Activated naive CD8-positive, alpha-beta T cell treated with anti-CD3 and anti-CD28 coated beads, Interleukin-2, amount 50 U/mL, for 16 hours (primary cell): ENCODE measurements around the gene AXIN2.

Experiments
- DNase-seq: peaks from one replicate; pipeline ENCODE4 v3.0.0-alpha.2; 2020; ENCODE audit warnings: low read depth, low spot score

Gene AXIN2

DNA sequence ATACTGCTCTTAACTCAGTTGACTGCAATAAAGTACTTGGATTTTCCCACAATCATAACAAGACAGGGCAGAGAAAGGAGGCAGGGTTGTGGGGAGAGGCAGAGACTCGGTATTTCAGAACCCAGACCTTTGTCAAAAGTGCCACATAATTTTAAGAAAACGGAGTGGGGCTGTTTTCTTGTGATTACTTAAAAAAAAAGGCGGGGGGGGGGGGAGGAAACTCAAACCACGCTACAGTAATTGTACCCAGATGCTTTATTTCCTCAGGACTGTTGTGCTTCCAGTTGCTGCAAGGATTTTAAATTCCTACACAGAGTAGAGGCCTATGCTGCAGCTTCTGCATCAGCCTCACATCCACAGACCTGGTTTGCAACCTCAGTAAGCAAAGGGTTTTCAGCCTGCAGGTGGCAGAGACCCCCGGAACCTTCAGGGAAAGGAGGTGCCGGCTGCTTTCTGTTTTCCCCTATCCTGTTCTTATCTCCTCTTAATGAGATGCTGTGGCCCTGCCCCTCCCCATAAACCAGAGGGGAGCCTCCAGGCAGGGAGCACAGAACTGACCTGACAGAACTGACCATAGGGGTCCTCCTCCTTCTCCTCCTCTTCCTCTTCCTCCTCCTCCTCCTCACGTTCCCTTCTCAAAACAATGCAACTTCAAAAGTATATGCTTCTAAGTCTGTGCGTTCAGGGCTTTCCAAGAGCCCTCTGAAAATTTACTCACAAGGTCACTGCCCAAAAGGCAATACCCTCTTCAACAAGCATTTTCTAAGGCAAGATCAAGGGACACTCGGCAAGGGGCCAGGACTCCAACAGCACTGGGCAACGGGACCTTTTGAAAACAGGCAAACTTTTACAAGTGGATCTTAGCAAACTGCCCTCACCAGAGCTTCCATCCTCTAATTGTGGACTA is 7.5 kb downstream of the AXIN2 start:
- DNase-seq = no peak

DNA sequence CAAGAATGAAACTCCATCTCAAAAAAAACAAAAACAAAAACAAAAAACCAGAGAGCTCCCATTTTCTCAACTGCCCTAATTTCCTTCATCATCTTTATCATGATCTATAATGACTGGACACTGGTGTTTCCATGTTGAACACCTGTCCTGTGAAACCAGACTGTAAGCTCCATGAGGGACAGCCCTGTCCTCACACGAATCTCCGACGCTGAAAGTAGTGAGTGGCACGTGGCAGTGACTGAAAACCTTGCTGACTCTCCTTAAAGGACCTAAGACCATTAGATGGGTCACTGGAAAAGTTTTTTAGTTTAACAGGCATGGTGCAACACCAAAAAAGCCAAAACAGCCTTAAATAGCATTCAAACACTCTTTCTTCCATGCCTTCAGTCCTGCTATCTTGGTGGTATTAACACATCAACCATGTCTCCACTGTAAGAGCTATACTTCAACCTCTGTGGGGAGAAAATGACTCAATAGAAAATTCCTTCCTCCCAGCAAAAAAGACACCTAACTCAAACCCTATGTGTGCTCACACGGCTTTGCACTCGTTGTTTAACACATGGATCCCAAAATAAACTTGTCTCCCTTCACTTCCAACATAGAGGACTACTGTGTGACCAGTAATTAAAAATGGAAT is 8.3 kb downstream of the AXIN2 start:
- no peak for DNase-seq

DNA sequence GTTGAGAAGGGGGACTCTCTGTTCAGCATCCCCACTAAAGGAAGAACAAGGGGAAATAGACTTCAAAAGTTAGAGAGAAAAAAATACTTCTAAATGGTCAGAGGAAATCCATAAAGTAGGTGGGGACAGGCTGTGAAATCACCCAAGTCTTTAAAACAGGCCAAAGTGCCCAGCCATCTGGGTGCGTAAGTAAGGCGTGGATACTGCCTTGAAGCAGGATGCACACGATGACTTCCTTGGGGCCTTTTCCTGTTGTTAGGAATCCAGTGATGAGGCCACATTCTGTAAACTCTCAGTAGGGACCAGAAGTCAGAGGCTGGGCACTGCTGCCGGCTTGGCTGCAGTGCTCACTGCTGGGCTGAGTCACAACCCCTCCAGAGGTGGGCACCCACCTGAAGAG is 9.2 kb downstream of the AXIN2 start:
- no peak for DNase-seq

DNA sequence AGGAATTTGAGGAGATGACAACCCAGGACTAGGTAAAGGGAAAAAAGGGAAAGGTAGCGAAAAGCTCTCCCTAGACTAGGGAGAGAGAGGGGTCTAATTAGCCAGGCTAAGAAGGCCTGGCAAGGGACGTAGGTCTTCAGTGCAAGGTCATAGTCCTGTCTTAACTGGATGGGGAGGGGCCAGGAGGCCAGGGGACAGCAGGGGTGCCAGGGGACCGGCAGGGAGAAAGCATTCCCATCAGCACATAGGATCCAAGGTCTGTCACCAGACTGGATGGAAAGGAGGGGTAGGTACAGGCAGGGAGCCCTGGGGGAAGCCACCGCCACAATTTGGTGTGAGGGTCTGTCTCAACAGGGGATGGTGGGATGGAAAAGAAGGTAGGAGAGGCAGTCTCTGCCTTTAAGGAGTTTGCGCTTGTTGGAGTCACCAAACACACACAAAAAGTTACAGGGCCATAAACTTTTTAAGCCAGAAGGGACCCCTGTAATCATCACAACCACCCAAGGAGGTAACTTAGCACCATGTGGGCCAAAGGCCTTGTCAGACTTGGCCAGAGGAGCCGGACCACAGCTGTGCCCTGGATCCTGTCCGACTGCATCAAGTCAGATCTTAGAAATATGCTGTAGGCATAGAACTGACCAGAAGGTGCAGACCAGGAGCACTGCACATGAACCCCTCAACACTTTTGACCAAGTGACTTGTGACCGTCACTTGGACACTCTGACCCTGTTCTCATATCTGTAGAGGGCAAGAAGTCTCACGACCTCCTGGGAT is 10.0 kb downstream of the AXIN2 start:
- no peak for DNase-seq

DNA sequence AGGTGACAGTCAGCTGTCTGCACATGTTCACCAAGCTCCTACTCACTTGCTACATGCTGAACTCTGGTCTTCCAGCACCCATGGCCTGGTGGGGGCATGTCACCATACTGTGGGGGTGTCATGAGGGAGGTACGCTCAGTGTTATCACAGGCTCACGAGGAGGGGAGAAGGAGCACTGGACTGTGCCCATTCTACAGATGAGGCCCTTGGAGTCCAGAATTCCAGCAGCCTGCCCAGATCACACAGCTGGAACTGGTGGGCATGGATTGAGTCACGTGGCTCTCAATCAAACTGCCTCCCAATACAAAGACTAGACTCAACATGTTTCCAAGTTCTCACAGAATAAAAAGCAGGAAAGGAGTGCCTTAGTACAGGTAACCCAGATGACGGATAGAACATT is 10.7 kb downstream of the AXIN2 start:
- no peak for DNase-seq

DNA sequence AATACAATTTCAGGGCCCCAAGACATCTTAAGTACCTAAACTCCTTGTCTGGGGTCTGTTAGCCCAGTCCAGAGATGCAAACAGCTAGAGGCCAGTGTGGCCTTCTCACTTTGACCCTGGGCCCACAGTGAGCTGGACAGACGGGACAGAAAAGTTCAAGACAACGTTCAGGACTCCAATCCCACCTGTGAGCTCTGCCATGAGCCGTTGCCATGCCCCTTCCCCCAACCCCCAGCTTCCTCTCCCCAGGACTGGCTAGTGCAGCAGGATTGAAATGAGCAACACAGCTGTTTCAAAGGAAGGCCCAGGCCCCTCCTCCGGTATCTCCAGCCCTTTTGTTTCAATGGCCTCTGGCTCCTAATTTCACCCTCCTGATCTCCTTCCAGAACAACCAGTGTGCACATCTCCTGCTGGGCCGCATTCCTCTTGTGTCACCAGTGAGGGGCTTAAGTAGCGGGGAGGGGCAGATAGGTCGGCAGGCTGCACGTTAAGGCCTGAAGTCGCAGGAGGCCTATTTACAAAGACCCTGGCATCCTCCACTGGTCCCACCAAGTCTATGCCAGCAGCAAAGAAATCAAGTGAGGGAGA is 11.3 kb downstream of the AXIN2 start:
- no peak for DNase-seq

DNA sequence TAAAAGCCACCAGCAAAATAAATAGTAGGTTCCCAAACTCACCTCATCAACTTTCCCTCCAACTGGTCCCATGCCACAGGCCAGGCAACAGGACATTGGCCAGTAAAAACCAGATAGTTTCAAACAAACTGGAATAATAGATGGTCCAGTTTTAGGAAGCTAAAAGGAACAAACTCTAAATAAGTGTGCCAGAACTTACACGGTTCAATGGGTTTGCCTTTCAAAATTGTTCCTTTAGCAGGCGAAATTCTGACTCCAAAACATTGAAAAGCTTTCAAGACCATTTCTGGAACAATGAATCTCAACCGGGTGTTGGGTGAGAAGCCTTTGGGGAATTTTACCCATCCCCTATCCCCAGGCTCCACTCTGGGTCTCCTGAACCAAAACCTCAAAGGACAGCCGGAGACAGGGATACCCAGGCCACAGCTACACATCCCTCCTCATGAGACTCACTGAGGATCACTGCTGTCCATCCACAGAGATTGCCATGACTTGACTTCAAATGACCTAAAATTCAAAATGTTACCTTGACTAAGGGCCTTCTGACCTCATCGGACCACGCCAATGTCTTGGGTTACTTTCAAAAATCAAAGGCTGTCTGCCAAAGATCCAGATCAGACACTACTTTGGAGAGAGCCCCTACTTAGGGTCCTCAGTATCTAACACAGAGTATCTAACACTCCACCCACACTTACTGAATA is 13.0 kb downstream of the AXIN2 start:
- no peak for DNase-seq

DNA sequence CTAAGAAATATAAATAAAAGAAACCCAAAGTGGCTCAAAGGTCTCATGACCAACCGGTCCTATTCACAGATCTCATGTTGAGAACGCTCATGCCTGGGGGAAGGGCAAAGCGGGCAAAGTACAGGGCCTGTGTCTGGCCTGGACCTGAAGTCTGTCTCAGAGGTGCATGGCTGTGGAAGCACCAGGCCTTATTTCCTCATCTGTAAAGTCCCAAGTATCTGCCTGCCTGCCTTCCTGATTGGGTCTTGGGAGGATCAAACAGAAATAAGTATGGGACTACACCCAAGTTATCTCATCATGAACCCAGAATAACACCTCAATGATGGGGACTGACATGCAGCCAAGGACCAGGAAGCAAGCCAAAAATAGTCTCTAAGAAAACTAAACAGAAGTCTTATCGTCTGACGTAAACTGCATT is 14.2 kb downstream of the AXIN2 start:
- no peak for DNase-seq

DNA sequence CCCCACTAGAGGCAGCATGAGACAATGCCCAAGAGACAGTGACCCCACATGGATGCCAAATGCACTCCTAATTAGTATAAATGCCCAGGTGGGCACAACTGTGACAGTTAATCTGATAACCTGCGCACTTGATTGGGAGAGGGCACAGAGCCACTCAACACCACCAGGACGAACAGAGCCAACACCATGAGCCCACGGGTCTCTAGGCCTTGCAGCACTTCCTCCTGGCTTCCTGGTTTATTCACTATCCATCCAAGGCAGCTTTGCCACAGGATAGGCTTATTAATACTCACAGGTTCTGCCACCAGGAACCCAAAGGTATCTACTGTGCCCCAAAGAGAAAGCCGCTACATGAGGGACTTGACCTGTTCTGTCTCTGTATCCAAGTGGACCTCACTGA is 14.9 kb downstream of the AXIN2 start:
- no peak for DNase-seq

DNA sequence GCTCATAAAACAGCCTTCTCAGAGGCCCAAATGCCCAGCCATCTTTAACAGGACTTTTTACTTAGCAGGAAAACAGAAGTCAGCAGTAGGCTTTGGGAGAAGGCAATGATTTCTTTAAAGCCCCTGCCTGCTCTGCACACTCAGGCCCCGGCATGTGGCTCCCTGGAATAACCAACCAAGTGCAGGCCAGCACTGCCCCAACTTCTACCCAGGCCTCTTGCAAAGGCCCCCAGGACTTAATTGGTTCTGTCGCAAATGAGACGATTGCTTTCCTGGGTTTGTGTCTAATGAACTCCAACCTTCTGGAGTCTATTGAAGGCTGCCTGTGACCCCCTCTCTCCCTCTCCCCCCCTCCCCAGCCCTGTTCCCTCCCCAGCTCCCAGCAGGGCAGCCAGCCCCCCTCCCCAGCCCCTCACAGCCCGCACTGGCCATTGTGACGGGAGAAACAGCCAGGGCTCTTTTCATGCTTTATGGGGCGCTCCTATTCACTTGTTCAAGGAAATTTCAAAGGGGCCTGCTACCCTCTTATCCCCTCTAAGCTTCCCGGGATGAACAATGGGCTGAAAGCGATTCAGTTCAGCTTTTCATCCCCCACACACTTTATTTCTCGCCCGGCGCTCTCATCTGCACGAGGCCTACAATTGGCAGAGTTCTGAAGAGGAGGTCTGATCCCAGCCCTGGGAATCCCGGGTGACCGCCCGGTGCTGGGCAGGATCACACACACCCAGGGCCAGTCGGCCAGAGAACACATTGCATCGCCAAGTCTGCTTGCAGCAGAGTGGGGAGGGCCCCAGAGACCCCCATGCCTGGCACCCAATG is 15.5 kb downstream of the AXIN2 start:
- DNase-seq = no peak

DNA sequence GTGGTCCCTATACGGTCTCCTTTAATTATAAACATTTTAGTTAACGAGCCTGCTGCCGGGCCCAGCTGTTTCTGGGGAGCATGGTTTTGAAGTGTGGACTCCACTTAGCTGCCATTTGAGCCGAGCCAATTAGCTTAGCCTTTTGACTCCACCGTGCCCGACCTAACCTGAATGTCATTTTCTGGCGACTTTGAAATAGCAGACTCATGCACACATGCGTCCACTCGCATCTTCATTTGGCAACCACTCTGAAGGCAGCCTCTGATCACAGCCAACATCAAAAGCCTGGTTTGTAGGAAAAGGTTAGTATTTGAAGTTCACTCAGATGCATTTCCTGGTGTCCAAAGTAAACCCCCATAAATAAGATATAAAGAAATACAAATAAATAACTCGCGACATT is 16.8 kb downstream of the AXIN2 start:
- no peak for DNase-seq

DNA sequence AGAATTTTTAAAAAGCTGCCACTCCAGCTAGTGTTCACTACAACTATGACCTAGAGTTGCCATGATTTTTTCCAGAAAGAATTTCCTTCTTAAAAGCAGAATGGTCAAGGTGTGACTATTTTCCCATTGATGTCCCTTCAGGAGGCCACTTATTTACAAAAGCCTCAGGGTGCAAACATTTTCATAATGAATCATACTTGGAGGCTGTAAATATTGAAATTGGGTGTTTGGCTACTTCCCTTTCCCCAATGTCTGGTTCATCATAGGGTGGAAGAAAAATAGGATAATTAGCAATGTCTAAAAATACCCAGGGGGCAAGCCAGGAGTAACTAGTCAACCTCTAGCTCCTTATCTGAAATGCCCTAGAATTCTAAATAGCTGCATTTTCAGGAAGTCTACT is 18.8 kb downstream of the AXIN2 start:
- no peak for DNase-seq

DNA sequence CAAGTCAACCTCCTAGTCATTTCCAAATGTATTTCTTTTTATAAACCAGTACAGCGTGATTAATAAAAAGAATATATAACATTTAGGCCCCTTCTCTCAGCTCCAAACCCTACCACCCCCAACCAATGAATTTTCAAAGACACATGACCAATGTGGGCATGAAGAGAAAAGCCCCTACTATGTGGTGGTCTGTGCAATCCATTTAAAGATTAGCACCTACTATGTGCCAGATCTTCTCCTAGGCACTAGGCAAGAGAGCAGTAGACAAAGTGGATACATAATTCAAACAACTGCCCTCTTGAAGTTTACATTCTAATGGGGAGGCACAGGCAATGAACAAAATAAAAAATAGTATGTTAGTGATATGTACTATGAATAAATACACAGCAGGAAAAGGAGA is 19.4 kb downstream of the AXIN2 start:
- DNase-seq = no peak

DNA sequence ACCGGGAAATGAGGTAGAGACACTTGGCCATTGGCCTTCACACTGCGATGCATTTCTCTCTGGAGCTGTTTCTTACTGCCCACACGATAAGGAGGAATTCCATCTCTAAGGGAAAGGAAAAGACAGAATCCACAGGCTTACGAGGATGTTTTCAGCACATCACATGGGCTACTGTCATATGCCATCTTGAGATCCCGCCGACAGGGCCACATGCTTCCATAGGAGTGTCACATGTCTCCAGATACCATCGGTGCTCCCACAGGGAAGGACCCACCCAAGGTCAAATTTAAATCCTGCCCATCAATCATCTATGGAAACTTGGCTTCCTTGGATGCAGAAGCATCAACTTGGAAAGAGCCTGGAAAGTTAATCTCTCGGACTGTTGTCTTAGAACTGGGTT is 20.0 kb downstream of the AXIN2 start:
- no peak for DNase-seq

DNA sequence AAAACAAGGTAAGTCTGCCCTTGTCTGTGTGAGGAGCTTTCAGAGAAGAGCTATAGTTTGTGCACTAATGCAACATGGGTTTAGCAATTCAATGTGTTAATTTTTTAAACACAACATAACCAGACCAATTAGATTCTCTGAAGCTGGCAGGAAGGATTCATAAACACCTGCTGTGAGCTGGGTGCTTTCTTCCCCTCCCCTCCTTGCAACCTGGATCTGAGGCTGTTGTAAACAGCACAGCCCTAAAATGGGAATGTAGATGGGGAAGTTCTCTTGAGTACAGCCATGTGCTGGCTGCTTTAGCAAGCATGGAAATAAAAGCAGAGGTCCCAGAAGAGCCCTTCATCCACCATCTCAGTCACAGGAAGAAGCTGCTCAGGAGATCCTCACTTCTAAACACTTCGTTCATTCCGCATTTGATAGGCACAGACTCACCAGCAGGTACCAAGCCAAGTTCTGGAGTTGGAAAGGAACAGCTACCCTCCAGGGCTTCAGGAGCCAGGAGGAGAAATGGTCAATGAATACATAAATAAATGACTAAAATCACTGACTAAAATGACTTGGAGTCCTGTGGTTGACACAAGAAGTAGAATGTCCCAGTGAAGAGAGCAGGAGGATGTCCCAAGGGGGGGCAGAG is 21.7 kb downstream of the AXIN2 start:
- DNase-seq = no peak

DNA sequence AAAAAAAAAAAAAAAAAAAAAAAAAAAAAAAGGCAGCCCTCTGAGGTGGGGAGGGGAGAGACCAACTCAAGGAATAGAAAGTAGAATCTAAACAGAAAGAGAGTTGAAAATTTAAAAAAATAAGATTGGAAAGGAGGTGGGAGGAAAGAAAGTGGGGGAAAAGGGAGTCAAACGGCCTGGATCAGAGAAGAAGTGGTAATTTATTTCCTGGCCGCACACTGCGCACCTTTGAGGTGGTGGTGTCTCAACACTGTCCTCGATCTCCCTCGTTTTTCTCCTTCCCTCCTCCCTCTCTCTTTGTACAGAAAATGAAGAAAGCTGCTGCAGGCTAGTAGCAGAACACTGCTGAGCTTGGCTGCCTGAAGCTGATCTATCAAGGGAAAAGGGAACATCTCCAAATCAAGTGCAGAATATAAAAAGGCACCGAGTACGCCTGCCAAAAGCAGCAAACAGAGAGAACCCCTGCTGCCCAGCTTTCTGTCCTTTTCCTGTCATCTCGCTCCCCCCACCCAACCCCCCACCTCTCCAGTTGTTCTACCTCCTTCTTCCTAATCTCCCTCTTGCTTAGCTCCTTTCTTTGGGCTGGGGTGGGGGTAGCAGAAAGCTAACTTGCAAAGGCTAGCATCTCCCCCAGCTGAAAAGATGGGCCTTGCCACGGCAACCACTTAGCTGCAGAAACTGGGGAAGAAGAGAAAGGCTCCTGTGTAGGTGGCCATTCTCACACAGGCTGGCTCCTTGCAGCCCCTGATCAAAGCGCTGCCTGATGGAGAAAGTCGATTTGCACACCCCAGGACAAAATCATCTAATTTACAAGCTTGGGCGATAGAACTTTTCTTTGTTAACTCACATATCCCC is 22.5 kb downstream of the AXIN2 start:
- no peak for DNase-seq

DNA sequence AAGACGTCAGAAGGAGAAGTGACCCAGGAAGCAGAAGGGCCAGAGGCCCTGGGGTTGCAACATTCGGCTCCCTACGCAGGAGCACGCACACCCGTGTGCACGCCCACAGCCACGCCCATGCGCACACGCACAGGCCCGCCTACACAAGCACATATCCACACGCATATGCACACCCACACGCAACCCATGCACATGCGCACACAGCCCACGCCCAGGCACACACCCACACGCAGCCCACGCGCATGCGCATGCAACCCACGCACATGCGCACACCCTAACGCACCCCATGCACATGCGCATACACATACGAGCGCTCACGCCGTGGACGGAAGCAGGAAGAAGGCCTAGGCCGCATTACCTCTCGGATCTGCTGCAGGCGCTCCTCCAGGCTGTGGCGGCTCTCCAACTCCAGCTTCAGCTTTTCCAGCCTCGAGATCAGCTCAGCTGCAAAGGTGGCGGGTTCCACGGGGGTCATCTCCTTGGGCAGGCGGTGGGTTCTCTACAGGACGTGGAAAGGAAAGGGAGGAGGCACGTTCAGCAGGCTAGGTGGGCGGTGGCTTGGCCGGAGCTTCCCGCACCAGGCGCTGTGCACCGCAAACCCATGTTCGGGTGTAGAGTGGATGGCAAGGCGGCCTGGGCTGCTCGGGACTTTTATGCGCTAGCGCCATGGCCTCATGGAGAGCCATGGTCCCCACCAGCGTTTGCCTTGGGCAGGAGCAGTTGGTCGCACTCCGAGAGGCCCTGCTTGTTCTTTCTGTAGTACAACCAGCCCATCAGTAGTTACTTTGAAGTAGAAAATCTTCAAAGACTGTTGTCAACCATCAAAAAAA is 23.4 kb downstream of the AXIN2 start:
- DNase-seq = no peak

DNA sequence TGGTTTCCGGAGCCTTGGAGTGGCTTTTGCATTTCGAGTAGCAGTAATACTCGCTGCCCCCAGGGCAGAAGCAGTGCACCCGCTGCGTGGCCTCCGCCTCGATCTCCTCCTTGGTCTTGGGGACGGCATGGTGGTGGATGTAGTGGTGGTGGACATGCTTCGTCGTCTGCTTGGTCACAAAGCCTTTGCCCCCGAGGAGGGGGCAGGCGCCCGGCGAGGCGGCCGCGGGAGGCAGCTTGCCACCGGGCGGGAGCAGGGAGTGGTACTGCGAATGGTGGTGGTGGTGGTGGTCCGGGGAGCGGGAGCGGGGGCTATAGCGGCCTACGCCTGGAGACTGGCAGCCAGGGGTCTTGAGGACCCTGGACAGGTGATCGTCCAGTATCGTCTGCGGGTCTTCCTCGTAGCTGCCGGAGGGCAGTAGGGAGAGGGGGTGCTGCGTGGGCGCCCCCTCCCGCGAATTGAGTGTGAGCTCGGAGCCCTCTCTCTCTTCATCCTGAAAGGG is 24.1 kb downstream of the AXIN2 start:
- no peak for DNase-seq
